Suprapubic skin (tissue), 4 donors: ENCODE data around the gene KCND2. TPM values are rescaled to one million over a fixed set of nuclear protein-coding genes. Genes with fewer than 3 reads are reported as not detected.

Experiments
- DNase-seq, 2 donors: peaks; one replicate each; pipeline ENCODE4 v3.0.0-alpha.2; 2019; ENCODE audit warnings: low spot score in 2 of 2
- H3K27ac ChIP-seq: fragments of 200-600 bp; sonication (generic); one replicate; pipeline ENCODE4 v1.5.1; 2019
- H3K27me3 ChIP-seq: fragments of 200-600 bp; sonication (generic); one replicate; pipeline ENCODE4 v1.5.1; 2019
- H3K36me3 ChIP-seq: fragments of 200-600 bp; sonication (generic); one replicate; pipeline ENCODE4 v1.5.1; 2019
- H3K4me1 ChIP-seq: fragments of 200-600 bp; sonication (generic); one replicate; pipeline ENCODE4 v1.5.1; 2019
- H3K4me3 ChIP-seq: fragments of 200-600 bp; sonication (generic); one replicate; pipeline ENCODE4 v1.5.1; 2019; ENCODE audit warnings: mild to moderate bottlenecking
- H3K9me3 ChIP-seq: fragments of 200-600 bp; sonication (generic); one replicate; pipeline ENCODE4 v1.5.1; 2019
- CTCF ChIP-seq, 2 donors: fragments of 200-600 bp in 1 of 2; fragments of 450-650 bp in 1 of 2; sonication (generic) in 1 of 2; IDR thresholded peaks; one replicate each; pipeline ENCODE4 v1.5.1; 2016 to 2019; ENCODE audit warnings: antibody characterized with exemption in 2 of 2, mild to moderate bottlenecking in 1 of 2, moderate library complexity in 1 of 2
- EP300 ChIP-seq: sonication (generic); formaldehyde crosslinking; IDR thresholded peaks from one replicate; pipeline ENCODE4 v1.6.1; 2017; ENCODE audit warnings: antibody characterized with exemption
- POLR2A ChIP-seq, 2 donors: fragments of 450-650 bp; IDR thresholded peaks; one replicate each; pipeline ENCODE4 v1.6.1; 2017; ENCODE audit warnings: antibody characterized with exemption in 2 of 2, mild to moderate bottlenecking in 2 of 2, moderate library complexity in 2 of 2
- POLR2AphosphoS5 ChIP-seq, 3 donors: sonication (generic); formaldehyde crosslinking; IDR thresholded peaks; one replicate each; pipeline ENCODE4 v1.6.1; 2017; ENCODE audit warnings: antibody characterized with exemption in 3 of 3
- WGBS: methylation state at CpG from one replicate; pipeline ENCODE4 v1.1.5; 2018; 5-methylcytosine and 5-hydroxymethylcytosine counted together
- total RNA-seq, 4 donors: library from RNA; depleted of rRNA; stranded (reverse); fragments of >200 nt; gene quantifications; one replicate each; pipeline ENCODE4 v1.1.0, GENCODE V29; 2016

Gene KCND2
- total RNA-seq, 4 donors from 2014 or later, result 0.16 TPM; not detected in 3

- TF ChIP-seq POLR2AphosphoS5 (IDR thresholded peaks at IDR 0.05) (no peak), CTCF (IDR thresholded peaks at IDR 0.05) (peak in 1 of 2 donors; percentile 49)
- WGBS, result 38% methylated on average over 10 of the region's 10 CpGs
- Histone ChIP-seq H3K4me3 (no peak overlapping the region), H3K27ac (no peak overlapping the region), H3K4me1 (no peaks in the 10 kb centered on the region), H3K36me3 (no peaks in the 10 kb centered on the region), H3K9me3 (no peaks in the 10 kb centered on the region), H3K27me3 (no peaks in the 10 kb centered on the region)
- no peak for DNase-seq
Measured at GRCh38 chr7:120725376-120726039, 452.5 kb downstream of the KCND2 start.

- no peak for DNase-seq
- H3K27me3 ChIP-seq, result no peaks in the 10 kb centered on the region
- TF ChIP-seq EP300, result no peak
- no peaks in the 10 kb centered on the region for H3K36me3 ChIP-seq
- H3K27ac ChIP-seq, result no peak overlapping the region
- no peaks in the 10 kb centered on the region for H3K9me3 ChIP-seq
- H3K4me3 ChIP-seq, result no peak overlapping the region
- no peaks in the 10 kb centered on the region for H3K4me1 ChIP-seq
- WGBS, result 60% methylated on average over 1 of the region's 1 CpG
Measured at GRCh38 chr7:120729245-120729644, 456.3 kb downstream of the KCND2 start.

- no peaks in the 10 kb centered on the region for H3K36me3 ChIP-seq
- no peak overlapping the region for H3K4me3 ChIP-seq
- H3K4me1 ChIP-seq, result no peaks in the 10 kb centered on the region
- no peak for DNase-seq
- H3K27me3 ChIP-seq, result no peaks in the 10 kb centered on the region
- TF ChIP-seq CTCF (IDR thresholded peaks at IDR 0.05), result no peak
- no peak for TF ChIP-seq EP300
- TF ChIP-seq POLR2A (IDR thresholded peaks at IDR 0.05), result no peak
- no peak for TF ChIP-seq POLR2AphosphoS5 (IDR thresholded peaks at IDR 0.05)
- H3K27ac ChIP-seq, result no peak overlapping the region
- no peaks in the 10 kb centered on the region for H3K9me3 ChIP-seq
Measured at GRCh38 chr7:120731271-120731670, 458.3 kb downstream of the KCND2 start.

GRCh38 chr7:120732256-120732655 lies 459.3 kb downstream of the KCND2 start:
- no peak overlapping the region for H3K27ac ChIP-seq
- no peaks in the 10 kb centered on the region for H3K9me3 ChIP-seq
- no peaks in the 10 kb centered on the region for H3K36me3 ChIP-seq
- no peaks in the 10 kb centered on the region for H3K4me1 ChIP-seq
- TF ChIP-seq POLR2A (IDR thresholded peaks at IDR 0.05), result no peak
- no peak for TF ChIP-seq EP300
- TF ChIP-seq CTCF (IDR thresholded peaks at IDR 0.05), result no peak
- TF ChIP-seq POLR2AphosphoS5 (IDR thresholded peaks at IDR 0.05), result no peak
- no peak overlapping the region for H3K4me3 ChIP-seq
- no peak for DNase-seq
- no peaks in the 10 kb centered on the region for H3K27me3 ChIP-seq

- H3K27me3 ChIP-seq, result no peaks in the 10 kb centered on the region
- no peak overlapping the region for H3K27ac ChIP-seq
- WGBS, result 76% methylated on average over 3 of the region's 3 CpGs
- DNase-seq, result no peak
- no peak for TF ChIP-seq CTCF (IDR thresholded peaks at IDR 0.05)
- no peak for TF ChIP-seq EP300
- TF ChIP-seq POLR2A (IDR thresholded peaks at IDR 0.05), result no peak
- no peak overlapping the region for H3K4me3 ChIP-seq
- H3K9me3 ChIP-seq, result no peaks in the 10 kb centered on the region
- no peaks in the 10 kb centered on the region for H3K36me3 ChIP-seq
- no peaks in the 10 kb centered on the region for H3K4me1 ChIP-seq
Measured at GRCh38 chr7:120733143-120733542, 460.2 kb downstream of the KCND2 start.

GRCh38 chr7:120733835-120734234 lies 460.9 kb downstream of the KCND2 start:
- TF ChIP-seq CTCF (IDR thresholded peaks at IDR 0.05) (no peak), EP300 (no peak)
- Histone ChIP-seq H3K27me3 (no peaks in the 10 kb centered on the region), H3K4me3 (no peak overlapping the region), H3K27ac (no peak overlapping the region), H3K4me1 (no peaks in the 10 kb centered on the region), H3K9me3 (no peaks in the 10 kb centered on the region), H3K36me3 (no peaks in the 10 kb centered on the region)
- 86% methylated on average over 3 of the region's 3 CpGs for WGBS
- DNase-seq, result no peak
